ENCODE results near the gene KRTAP5-11. TPM values are rescaled to one million over a fixed set of nuclear protein-coding genes. Genes with fewer than 3 reads are reported as not detected.
A peak's percentile ranks its signal among the peaks of the same experiment; 100 is the strongest.
"Not testable (repeated sequence)": the region's sequence is repeated elsewhere in the genome, so short reads cannot be mapped to it uniquely, and the experiment has no call there.

The KRTAP5-11 gene
- total RNA-seq, 1 donor, result not detected

DNA sequence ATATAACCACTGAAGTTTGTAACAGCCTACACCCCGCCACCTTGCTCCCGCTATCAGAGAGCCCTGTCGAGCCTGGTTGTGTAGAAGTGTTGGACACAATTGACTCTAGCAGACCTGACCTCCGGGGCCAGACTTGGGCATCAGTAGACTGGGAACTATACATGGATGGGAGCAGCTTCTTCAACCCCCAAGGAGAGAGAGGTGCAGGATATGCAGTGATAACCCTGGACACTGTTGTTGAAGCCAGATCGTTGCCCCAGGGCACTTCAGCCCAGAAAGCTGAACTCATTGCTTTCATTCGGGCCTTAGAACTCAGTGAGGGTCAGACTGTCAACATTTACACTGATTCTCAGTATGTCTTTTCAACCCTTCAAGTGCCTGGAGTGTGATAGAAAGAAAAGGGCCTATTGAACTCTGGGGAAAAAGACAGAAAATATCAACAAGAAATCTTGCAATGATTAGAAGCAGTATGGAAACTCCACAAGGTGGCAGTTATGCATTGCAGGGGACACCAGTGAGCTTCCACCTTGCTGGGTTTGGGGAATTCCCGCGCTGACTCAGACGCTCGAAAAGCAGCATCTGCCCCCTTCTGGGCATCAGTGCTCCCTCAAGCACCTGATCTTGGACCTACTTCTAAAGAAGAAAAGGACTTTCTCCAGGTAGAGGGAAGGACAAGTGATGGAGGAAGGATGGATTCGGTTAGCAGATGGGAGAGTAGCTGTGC is 6.3 kb upstream of the KRTAP5-11 start:
- not testable (repeated sequence) for H3K4me1 ChIP-seq (ENCODE audit: insufficient read depth, low read length); H3K36me3 ChIP-seq (ENCODE audit: insufficient read depth, low read length); H3K4me3 ChIP-seq (ENCODE audit: insufficient read depth, low read length); H3K9me3 ChIP-seq (ENCODE audit: low read depth, low read length); H3K4me2 ChIP-seq (ENCODE audit: insufficient read depth, low read length); H2AFZ ChIP-seq (ENCODE audit: low read length); H3K27me3 ChIP-seq (ENCODE audit: insufficient read depth, low read length); H3K79me2 ChIP-seq (ENCODE audit: insufficient read depth, low read length); DNase-seq (ENCODE audit: insufficient read length, low spot score, missing footprints); H4K20me1 ChIP-seq (ENCODE audit: insufficient read depth, low read length); H3K27ac ChIP-seq (ENCODE audit: low read depth, low read length)

DNA sequence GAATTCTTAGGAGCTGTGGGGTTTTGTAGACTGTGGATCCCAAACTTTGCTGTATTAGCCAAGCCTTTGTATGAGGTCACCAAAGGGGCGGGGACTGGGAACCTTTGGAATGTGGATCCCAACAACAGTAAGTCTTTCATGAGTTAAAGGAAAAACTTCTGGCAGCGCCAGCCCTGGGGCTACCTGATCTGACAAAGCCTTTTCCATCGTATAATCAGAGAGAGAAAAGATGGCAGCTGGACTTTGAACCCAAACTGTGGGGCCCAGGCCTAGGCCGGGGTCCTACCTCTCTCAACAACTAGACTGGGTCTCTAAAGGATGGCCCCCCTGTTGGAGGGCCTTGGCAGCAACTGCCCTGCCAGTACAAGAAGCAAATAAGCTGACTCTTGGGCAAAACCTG is 5.6 kb upstream of the KRTAP5-11 start:
- H2AFZ ChIP-seq (ENCODE audit: low read length); H3K4me2 ChIP-seq (ENCODE audit: insufficient read depth, low read length); H3K9me3 ChIP-seq (ENCODE audit: low read depth, low read length); H3K27me3 ChIP-seq (ENCODE audit: insufficient read depth, low read length); H3K27ac ChIP-seq (ENCODE audit: low read depth, low read length); H3K36me3 ChIP-seq (ENCODE audit: insufficient read depth, low read length); DNase-seq (ENCODE audit: insufficient read length, low spot score, missing footprints); H3K4me1 ChIP-seq (ENCODE audit: insufficient read depth, low read length); H3K79me2 ChIP-seq (ENCODE audit: insufficient read depth, low read length); H4K20me1 ChIP-seq (ENCODE audit: insufficient read depth, low read length); H3K4me3 ChIP-seq (ENCODE audit: insufficient read depth, low read length): not testable (repeated sequence)

DNA sequence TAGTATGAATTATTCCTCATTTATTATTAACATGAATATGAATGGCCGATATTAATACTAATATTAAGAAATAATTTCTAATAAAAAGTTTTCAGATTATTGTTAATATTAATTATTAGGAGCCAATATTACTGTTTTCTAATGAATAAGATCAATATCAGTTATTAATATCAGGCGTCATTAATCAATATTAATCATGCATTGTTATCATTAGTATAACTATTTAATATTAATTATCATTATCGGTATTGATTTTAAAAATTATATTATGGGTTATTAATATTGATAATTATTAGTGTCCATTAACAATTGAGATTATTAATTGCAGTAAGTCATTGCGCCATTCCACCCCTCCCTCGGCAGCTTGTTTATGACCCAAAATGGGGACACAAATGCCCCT is 3.0 kb upstream of the KRTAP5-11 start:
- not testable (repeated sequence) for H3K36me3 ChIP-seq (ENCODE audit: insufficient read depth, low read length); H3K4me3 ChIP-seq (ENCODE audit: insufficient read depth, low read length); H3K4me2 ChIP-seq (ENCODE audit: insufficient read depth, low read length); H3K27ac ChIP-seq (ENCODE audit: low read depth, low read length); H4K20me1 ChIP-seq (ENCODE audit: insufficient read depth, low read length); H2AFZ ChIP-seq (ENCODE audit: low read length); H3K27me3 ChIP-seq (ENCODE audit: insufficient read depth, low read length); H3K9me3 ChIP-seq (ENCODE audit: low read depth, low read length); DNase-seq (ENCODE audit: insufficient read length, low spot score, missing footprints); H3K79me2 ChIP-seq (ENCODE audit: insufficient read depth, low read length); H3K4me1 ChIP-seq (ENCODE audit: insufficient read depth, low read length)

DNA sequence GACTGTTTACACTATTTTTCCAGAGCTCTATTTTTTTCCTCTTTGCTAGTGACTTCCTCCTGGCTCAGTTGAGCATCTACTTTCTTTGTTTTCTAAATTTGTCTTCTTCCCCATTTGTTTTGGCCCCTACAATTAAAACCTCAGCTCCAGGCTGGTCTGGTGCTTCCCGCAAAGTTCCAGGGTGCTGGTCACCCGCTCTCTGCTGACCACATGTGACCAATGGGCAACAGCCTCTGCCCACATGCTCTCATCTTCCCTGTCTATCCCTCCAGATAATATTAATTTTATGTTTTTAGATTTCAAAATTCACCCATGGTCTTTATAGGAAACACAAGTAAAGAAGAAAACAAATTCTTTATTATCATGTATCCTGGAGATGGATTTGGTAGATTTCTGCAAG is 294 bp upstream of the KRTAP5-11 start:
- not testable (repeated sequence) for H2AFZ ChIP-seq (ENCODE audit: low read length); H3K4me2 ChIP-seq (ENCODE audit: insufficient read depth, low read length); H3K27me3 ChIP-seq (ENCODE audit: insufficient read depth, low read length); H3K9me3 ChIP-seq (ENCODE audit: low read depth, low read length); H3K4me3 ChIP-seq (ENCODE audit: insufficient read depth, low read length); H3K36me3 ChIP-seq (ENCODE audit: insufficient read depth, low read length); H4K20me1 ChIP-seq (ENCODE audit: insufficient read depth, low read length); H3K79me2 ChIP-seq (ENCODE audit: insufficient read depth, low read length); H3K4me1 ChIP-seq (ENCODE audit: insufficient read depth, low read length); H3K27ac ChIP-seq (ENCODE audit: low read depth, low read length)
- peak; percentile 34 for DNase-seq (ENCODE audit: insufficient read length, low spot score, missing footprints)

DNA sequence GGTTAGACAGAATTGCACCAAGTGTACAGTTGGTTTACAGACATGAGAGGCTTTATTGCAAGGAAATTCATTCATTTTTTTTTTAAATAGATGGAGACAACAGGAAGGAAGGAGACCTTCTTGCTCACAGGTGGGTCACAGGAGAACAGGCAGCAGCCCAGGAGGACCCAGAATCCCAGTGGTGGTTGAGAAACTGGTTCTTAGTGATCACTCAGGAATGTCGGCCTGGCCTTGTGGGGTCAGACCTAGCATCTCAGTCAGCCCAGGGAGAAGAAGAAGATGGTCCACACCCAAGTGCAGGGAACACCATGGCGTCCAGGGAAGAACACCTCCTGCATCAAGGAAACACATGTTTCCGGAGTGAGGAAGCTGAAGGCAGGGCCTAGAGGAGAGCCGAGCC is 849 bp downstream of the KRTAP5-11 start:
- Histone ChIP-seq H3K36me3 (ENCODE audit: insufficient read depth, low read length) (no peaks in the 10 kb centered on the region), H3K4me2 (ENCODE audit: insufficient read depth, low read length) (no peak overlapping the region), H3K4me3 (ENCODE audit: insufficient read depth, low read length) (no peak overlapping the region), H4K20me1 (ENCODE audit: insufficient read depth, low read length) (no peaks in the 10 kb centered on the region), H3K27me3 (ENCODE audit: insufficient read depth, low read length) (peaks cover 9% of the 10 kb centered on the region), H3K27ac (ENCODE audit: low read depth, low read length) (no peak overlapping the region), H3K4me1 (ENCODE audit: insufficient read depth, low read length) (no peaks in the 10 kb centered on the region), H3K79me2 (ENCODE audit: insufficient read depth, low read length) (no peaks in the 10 kb centered on the region), H3K9me3 (ENCODE audit: low read depth, low read length) (no peaks in the 10 kb centered on the region), H2AFZ (ENCODE audit: low read length) (no peak overlapping the region)
- TF ChIP-seq, protein P1, sequence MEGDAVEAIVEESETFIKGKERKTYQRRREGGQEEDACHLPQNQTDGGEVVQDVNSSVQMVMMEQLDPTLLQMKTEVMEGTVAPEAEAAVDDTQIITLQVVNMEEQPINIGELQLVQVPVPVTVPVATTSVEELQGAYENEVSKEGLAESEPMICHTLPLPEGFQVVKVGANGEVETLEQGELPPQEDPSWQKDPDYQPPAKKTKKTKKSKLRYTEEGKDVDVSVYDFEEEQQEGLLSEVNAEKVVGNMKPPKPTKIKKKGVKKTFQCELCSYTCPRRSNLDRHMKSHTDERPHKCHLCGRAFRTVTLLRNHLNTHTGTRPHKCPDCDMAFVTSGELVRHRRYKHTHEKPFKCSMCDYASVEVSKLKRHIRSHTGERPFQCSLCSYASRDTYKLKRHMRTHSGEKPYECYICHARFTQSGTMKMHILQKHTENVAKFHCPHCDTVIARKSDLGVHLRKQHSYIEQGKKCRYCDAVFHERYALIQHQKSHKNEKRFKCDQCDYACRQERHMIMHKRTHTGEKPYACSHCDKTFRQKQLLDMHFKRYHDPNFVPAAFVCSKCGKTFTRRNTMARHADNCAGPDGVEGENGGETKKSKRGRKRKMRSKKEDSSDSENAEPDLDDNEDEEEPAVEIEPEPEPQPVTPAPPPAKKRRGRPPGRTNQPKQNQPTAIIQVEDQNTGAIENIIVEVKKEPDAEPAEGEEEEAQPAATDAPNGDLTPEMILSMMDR (IDR thresholded peaks at IDR 0.05; ENCODE audit: extremely low read depth, low read depth, low read length), result no peak
- DNase-seq (ENCODE audit: insufficient read length, low spot score, missing footprints), result peak; percentile 46
